GM19351 (cell line): Measurements from ENCODE around the gene ABI2.
"Not testable (repeated sequence)": the region's sequence is repeated elsewhere in the genome, so short reads cannot be mapped to it uniquely, and the experiment has no call there.

Experiments
- ATAC-seq: cut with Tn5 transposase; IDR thresholded peaks from one replicate; pipeline ENCODE4 v1.9.1; 2021; ENCODE audit warnings: mild to moderate bottlenecking, moderate library complexity; ENCODE audit not compliant: unreplicated experiment

The ABI2 gene

DNA sequence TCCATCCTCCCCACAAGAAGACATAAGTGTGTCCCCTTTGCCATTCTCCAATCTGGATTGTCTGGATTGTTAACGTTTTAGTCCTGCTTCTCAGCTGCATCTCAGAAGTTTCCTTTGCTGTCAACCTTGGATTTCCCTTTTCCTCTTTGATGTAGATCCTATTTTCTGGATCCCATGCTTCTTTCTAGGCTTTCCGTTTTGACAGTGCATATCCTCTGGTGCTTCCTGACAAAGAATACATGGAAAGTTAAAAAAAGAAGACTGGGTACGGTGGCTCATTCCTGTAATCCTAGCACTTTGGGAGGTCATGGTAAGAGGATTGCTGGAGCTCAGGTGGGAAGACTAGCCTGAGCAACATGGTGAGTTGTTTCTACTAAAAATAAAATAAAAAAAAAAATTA lies 26.8 kb downstream of the ABI2 start:
- no peak for ATAC-seq

DNA sequence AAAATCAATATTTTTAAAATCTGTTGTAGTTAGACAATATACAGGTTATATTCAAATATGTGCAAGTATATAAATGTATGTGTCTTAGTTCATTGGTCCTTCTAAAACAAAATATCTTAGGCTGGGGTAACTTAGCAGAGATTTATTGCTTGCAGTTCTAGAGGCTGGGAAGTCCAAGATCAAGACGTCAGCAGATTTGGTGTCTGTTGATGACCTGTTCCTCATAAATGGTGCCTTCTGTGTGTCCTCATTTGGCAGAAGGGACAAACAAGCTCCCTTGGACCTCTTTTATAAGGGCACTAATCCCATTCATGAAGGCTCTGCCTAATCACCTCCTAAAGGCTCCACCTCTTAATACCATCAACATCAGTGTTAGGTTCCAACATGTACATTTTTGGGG lies 31.3 kb downstream of the ABI2 start:
- no peak for ATAC-seq

DNA sequence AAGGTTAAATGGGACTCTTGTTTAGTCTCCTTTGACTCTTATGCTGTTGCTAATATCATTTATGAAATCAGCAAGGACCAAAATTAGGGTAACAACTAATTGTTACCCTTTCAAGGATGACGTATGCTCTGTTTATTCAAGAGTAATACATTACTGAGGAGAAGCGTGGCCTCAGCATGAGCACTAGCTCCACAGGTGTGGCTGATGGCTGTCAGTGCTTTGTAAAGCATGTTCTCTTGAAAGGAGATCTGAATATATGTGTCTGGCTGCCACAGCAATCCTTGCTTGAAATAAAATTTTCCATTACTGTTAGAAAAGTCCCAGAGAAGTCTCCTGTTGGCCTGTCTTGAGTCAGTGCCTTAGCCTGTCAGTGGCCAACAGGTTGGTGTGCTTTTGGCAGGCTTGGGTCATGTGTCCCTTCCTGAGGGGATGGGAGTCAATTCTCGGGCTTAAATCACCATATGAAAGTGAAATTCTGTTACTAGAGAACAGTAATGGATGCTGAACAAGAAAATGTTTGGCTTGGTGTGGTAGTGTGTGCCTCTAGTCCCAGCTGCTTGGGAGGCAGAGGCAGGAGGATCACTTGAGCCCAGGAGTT lies 32.7 kb downstream of the ABI2 start:
- no peak for ATAC-seq

DNA sequence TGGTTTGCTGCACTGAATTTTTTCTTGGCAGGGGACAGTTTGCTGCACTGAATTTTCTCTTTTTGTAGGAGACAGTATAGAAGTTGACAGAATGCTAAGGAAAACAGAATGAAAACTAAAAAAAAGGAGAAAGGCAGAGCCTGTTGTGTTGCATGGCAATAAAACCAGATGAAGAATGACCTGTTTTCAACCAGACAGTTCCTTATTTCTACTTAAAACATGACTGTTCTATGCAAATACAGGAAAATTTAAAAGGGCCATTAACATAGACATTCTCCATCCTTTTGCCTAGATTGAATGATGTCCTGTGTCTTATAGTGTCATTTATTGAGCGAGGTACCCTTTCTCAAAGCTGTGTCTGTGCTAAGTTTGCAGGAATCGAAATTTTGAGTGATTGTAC lies 33.3 kb downstream of the ABI2 start:
- no peak for ATAC-seq

DNA sequence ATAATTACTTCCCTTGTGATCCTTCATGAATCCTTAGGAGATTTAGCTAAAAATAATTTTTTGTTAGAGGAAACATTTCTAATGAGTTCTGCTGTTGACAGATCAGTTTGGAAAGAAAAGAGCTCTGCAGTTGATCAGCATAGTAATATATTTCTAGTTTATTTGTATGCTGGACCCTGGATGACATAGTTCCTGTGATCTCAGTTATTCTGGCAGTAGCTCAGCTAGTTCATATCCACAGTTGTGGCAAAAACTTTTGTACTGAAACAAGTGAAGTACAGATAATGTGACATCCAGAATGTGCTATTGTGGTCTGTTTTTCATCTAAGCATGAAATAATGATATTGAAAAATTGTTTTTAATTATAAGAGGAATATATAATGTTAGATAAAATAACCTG lies 33.7 kb downstream of the ABI2 start:
- no peak for ATAC-seq

DNA sequence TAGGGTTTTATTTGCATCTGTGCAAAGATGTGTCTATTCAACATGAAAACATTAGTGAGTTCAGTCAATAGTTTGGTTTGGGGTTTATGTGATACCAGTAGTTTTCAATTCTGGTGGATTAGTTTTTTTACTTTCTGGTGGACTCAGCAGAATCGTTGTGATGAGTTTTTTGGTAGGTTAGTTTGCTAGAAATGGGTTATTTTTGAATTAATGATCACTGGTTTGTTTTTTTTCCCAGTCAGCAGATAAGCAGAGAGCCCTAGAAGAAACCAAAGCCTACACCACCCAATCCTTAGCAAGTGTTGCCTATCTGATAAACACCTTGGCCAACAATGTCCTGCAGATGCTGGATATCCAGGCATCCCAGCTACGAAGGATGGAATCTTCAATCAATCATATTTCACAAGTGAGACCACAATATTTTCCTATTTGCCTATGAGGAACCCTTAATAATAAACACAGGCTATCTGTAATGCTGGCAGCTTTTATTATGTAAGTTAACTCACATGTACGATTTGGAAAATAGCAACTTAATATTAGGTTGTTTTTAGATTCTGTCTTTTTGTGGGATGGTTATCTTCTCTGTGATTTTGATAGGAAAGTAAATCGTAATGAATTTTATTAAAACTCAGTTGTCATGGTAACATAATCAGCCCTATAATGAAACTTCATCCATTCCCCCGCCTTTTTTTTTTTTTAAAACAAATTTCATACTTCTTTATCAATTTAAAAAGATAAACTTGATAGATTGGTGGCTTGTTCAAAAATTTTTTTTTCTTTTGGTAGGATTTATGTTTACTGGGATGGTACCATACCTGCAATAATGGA lies 38.7 kb downstream of the ABI2 start:
- no peak for ATAC-seq

DNA sequence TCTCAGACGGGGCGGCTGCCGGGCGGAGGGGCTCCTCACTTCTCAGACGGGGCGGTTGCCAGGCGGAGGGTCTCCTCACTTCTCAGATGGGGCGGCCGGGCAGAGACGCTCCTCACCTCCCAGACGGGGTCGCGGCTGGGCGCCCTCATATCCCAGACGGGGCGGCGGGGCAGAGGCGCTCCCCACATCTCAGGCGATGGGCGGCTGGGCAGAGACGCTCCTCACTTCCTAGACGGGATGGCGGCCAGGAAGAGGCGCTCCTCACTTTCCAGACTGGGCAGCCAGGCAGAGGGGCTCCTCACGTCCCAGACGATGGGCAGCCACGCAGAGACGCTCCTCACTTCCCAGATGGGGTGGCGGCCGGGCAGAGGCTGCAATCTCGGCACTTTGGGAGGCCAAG lies 44.5 kb downstream of the ABI2 start:
- ATAC-seq = not testable (repeated sequence)

DNA sequence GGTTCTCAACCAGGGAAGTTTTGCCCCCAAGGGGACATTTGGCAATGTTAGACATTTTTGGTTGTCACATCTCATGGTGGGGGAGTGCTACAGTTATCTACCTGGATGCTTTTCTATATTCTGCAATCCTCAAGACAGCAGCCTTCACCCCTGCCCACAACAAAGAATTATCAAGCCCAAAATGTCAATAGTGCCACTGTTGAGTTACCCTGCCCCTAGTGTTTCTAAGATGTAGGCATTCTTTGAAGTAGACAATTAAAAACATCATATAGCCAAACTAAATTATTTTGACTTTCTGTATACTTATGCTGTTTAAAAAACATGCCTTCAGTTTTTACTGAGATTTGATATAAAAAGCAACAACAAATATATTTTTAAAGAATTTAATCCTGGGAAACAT lies 48.0 kb downstream of the ABI2 start:
- ATAC-seq = no peak

DNA sequence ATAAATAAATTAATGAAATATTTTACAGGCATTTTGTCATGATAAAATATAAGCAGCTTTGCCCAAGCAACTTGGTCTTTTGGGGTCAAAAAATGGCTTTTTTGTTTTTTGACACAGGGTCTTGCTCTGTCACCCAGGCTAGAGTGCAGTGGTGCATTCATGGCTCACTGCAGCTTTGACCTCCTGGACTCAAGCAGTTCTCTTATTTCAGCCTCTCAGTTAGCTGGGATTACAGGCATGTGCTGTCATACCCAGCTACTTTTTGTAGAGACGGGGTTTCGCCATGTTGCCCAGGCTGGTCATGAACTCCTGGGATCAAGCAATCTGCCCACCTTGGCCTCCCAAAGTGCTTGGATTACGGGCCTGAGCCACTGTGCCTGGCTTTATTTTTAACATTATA lies 51.0 kb downstream of the ABI2 start:
- no peak for ATAC-seq

DNA sequence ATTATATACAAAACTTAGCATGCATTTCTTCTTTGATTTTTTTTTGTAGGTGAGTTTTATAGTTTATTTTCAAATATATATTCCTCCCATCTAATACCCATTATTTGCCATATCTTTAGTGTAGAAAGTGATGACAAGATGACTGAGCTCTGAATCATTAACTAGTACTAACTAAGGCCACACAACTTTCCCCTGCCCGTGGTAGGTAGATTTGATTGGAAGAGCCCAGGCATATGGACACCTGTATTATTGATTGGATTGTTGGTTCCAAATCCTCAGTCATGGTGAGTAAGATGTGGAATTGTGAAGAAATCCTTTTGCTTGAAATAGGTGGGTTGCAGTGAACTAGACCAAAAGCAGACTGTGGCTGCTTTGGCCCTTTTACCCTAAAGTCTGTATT lies 54.8 kb downstream of the ABI2 start:
- no peak for ATAC-seq

DNA sequence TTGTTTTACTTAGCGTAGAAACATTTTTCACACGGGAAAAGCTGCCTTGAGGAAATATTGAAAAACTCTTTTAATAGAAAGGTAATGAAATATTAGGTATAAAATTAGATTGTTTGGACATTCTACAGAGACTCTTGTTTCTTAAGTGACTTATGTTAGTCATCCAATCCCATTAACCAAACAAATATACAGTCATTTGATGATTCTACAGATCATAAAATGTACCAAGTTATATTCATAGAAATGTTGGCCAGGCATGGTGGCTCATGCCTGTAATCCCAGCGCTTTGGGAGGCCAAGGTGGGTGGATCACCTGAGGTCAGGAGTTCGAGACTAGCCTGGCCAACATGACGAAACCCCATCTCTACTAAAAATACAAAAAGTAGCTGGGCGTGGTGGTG lies 60.0 kb downstream of the ABI2 start:
- ATAC-seq = not testable (repeated sequence)

DNA sequence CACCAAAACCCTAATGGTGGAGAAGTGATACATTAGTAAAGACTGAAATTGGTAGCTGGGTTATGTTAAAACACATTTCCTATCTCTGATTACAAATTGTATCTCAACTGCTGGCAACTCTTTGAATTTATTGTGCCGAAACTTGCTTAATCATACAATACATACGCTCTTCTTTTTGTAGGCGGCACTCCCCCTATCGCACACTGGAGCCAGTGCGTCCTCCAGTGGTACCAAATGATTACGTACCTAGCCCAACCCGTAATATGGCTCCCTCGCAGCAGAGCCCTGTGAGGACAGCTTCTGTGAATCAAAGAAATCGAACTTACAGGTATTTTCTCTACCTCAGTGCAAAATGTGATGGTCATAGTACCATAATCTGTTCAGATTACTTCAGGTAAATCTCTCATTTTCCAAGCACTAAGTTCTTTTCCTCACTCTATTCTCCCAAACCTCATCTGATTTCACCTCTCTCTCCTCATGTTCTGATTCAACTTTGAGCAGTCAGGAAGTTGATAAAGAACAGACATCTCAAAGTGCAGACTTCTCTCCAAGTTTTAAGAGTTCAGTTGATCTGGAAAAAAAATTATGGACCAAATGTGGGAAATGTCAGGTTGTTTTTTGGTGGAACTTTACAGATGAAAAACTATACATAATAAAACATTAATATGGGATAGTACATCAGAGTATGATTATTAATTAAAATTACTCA lies 66.5 kb downstream of the ABI2 start:
- ATAC-seq = no peak

DNA sequence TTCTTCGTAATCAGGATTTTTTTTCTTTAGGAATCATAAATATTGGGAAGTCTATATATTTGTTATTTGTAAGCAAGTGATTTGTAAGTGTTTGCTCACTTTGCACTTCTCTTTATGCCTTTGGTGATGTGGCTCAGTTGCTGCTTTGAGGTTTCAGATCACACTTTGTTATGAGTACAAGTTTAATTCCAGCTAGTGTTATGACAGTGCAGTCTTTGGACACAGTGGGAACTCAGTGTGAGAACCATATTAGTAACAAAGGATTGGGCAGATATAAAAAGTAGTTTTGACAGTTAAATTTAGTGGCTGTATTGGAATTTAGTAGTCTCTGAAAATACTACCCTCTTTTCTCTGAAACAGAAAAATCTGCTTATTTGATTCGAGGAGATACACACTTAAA lies 67.7 kb downstream of the ABI2 start:
- ATAC-seq = no peak

DNA sequence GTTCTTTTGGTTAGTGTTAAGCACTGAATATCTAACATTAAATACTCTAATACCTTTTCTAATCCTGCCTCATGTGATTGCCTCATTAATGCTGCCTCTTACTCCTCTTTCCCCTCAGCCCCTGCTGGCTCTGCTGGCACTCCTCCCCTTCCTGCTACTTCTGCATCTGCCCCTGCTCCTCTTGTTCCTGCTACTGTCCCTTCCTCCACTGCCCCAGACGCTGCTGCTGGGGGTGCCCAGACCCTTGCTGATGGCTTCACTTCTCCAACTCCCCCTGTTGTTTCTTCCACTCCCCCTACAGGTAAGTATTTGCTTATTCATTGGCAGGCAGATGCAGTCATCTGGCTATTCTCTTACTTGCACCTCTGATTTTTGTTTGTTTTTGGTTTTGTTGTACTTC lies 68.5 kb downstream of the ABI2 start:
- ATAC-seq = no peak

DNA sequence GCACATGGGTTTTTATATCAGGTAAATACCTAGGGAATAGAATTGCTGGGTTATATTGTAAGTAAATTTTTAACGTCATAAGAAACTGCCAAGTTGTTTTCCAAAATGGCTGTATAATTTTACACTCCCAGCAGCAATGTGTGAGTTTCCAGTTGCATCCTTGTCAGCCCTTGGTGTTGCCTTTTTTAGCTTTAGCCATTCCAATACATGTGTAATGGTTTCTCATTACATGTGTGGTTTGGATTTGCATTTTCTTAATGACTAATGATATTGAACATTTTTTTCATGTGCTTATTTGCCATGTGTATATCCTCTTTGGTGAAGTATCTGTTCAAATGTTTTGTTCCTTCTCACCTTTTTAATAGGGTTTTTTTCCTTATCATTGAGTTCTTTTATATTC lies 70.8 kb downstream of the ABI2 start:
- no peak for ATAC-seq

DNA sequence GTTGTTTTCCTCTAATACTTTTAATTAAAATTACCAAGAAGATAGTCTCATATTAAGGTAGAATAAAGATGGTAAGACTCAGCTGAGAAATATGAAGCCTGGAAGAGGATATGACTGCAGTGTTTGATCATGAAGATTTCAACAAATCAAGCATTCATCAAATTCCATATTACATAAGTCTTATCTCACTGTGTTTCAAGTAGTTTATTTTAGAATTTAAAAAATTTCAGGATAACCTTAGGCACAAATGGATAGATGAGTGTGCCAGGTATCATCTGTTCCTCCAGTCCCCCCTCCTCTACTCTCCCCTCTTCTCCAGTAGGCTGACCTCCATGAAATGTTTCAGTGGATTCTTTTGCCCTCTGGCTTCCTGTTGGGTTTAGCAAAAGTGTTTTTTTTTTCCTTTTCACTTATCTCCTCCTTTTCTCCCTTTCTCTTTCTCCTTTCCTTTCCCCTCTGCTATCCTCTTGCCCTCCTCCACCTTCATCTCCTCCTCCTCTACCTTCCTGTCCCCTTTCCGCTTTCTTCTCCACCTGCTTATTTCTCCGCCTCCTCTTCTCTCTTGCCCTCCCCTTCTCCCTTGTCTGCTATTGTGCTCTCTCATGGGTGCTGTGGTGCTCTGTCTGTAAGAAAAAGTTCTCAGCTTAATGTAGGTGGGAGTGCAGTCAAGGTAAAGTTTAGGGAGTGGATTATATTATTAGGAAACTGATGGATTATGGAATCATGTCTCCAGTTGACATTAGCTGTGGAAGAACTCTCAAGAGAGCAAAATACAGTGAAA lies 72.8 kb downstream of the ABI2 start:
- no peak for ATAC-seq

DNA sequence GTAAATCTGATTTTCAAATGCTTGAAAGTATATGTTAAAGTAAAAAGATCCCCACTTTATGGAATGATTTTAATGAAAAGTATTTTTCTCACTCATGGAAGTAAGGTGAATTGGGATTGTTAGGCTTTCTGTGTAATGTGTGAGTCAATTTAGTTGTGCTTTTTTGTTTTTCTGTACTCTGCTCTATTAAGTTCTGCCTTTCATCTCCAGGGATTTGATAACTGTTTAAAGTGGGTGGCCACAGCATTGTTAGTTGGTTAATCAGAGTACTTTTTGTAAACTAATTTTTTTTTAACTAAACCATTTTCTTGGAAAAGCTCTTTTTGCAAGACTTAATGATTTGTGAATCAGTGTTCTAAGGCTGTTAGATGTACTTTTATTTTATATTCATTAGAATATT lies 76.8 kb downstream of the ABI2 start:
- no peak for ATAC-seq

DNA sequence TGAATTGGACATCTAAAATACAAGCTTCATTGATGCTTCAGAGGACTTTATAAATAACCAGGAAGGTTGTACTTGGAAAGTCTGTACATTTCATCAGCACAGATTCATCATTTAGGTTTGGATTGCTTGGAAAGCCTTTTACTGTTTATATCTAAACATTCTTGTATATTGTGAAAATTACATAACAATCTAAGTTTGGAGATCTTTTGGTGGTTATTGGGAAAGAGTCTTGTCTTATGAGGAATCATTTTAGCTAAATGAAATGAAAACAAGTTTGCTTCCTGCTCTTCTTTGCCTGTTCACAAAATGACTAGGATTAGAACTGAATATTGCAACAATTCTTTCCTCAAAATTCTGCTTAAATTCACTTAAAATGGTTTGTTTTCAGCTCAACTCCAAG lies 79.3 kb downstream of the ABI2 start:
- ATAC-seq = no peak

DNA sequence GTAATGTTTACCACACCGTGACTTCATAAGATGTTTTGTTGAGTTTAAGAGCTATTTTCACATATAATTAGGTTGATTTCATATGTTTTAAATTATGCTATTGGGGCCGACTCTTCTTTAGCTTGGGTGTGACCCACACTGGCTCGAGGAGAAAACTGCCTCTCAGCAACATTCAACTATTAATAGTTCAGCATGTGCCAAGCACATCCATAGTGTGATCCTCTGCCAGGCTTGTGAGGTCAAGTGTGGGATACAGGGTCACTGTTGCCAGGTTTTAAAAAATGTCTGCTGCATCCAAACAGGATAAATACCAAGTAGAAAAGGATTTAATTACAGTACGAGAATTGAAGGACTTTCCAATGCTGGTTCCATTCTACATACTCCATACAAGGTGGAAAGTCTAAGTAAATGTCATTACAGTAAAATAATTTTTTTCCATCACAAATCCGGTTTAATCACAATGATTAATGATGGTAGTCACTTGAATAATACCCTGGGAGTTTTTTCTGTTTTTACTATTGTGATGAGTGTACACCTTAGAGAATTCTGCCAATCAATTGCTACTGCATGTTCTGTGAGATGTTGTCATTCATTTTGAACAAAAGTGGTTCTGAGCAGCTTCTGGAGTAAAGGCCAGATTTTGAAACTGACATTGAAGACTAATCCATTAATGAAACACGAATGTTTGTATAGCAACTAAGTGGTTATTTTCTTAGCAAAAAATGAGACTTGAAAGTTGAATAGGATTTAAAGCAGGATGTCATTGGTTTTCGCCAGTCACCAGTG lies 84.5 kb downstream of the ABI2 start:
- no peak for ATAC-seq

DNA sequence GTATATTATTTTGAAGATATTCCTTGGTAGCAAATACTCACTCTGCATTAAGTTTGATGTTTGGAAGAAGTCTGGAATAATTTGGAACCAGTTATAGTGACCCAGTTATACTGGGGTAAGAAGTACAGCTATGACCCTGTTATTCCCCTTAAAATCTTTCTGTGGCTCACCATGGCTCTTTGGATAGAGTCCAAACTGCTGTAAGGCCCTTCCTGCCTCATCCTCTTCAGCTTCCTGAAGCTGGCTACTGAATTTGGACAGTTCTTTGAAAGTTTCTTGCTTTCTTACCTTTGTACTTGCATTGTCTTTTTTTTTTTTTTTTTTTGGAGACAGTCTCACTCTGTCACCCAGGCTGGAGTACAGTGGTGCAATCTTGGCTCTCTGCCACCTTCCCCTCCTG lies 85.6 kb downstream of the ABI2 start:
- no peak for ATAC-seq

DNA sequence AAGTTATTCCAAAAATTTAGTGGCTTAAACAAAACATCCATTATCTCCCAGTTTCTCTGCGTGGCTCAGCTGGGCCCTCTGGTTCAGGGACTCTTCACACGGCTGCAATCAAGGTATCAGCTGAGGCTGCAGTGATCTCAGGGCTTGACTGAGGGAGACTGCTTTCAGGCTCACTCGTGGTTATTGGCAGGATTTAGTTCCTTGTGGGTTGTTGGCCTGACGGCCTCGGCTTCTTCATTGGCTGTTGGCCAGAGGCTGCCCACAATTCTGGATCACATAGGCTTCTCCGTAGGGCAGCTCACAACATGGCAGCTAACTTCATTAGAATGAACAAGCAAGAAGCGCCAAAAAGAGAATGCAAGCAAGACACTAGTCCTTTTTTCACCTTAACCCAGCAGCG lies 90.1 kb downstream of the ABI2 start:
- no peak for ATAC-seq
